GM13976 (cell line): Measurements from ENCODE around the gene ZNF836.
"Not testable (repeated sequence)": the region's sequence is repeated elsewhere in the genome, so short reads cannot be mapped to it uniquely, and the experiment has no call there.

Source experiments
- DNase-seq: peaks from one replicate; pipeline ENCODE4 v3.0.0; 2012; ENCODE audit warnings: low spot score
- in situ Hi-C: fragments of 300-500 bp; cut with MboI; formaldehyde crosslinking; loops from one replicate; pipeline ENCODE4 v1.12.0; 2022; ENCODE audit warnings: low sequenced_read_pairs, mixed read lengths, inconsistent platforms; ENCODE audit not compliant: unreplicated experiment
- TF ChIP-seq, protein P1 (sequence below): IDR thresholded peaks from 2 replicates; pipeline ENCODE4 v1.5.1; 2012; ENCODE audit warnings: borderline replicate concordance, mild to moderate bottlenecking; ENCODE audit not compliant: insufficient read depth; ENCODE audit errors: extremely low read depth, missing control alignments, control extremely low read depth

Gene ZNF836

DNA sequence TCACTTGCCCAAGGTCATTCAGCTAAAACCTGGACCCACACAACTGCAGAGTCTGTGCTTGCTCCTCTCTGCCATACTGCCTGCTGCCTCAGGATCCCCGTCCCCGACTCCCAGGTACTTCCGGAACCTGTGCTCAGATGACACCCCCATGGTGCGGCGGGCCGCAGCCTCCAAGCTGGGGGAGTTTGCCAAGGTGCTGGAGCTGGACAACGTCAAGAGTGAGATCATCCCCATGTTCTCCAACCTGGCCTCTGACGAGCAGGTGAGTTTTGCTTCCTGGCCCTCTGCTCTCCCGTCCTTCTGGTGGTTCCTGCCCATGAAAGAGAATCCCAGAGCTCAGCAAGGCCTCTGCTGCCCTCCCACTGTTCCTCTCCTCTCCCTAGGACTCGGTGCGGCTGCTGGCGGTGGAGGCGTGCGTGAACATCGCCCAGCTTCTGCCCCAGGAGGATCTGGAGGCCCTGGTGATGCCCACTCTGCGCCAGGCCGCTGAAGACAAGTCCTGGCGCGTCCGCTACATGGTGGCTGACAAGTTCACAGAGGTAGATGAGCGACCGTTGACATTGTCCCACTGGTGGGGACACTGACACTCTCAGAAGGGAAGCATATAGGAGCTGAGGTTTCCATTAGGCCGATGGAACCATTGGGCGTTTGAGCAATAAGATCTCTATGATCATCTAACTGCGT is 41.3 kb upstream of the ZNF836 start:
- TF ChIP-seq, protein P1, sequence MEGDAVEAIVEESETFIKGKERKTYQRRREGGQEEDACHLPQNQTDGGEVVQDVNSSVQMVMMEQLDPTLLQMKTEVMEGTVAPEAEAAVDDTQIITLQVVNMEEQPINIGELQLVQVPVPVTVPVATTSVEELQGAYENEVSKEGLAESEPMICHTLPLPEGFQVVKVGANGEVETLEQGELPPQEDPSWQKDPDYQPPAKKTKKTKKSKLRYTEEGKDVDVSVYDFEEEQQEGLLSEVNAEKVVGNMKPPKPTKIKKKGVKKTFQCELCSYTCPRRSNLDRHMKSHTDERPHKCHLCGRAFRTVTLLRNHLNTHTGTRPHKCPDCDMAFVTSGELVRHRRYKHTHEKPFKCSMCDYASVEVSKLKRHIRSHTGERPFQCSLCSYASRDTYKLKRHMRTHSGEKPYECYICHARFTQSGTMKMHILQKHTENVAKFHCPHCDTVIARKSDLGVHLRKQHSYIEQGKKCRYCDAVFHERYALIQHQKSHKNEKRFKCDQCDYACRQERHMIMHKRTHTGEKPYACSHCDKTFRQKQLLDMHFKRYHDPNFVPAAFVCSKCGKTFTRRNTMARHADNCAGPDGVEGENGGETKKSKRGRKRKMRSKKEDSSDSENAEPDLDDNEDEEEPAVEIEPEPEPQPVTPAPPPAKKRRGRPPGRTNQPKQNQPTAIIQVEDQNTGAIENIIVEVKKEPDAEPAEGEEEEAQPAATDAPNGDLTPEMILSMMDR: no peak
- no peak for DNase-seq
- in situ Hi-C loops: no loop called here

DNA sequence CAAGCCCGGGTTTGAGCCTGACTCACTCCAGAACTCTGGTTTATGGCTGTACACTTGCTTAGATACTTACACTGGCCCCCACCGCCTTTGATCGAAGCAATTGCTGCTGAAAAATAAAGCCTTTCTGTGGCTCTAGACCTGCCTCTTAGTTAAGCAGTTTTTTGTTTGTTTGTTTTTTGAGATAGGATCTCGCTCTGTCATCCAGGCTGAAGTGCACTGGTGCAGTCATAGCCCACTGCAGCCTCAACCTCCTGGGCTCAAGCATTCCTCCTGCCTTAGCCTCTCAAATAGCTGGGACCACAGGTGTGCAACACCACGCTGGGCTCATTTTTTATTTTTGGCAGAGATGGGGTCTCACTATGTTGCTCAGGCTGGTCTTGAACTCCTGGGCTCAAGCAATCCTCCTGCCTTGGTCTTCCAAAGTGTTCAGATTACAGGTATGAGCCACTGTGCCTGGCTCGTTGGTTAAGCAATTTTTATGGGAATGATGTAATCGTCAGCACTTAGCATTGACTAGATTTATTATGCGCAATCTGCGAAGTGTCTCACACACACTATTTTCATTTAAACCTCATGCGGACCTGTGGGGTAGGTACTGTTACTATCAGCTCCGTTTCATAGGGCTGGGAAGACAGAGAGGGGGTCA is 40.6 kb upstream of the ZNF836 start:
- in situ Hi-C loops: no loop called here
- TF ChIP-seq, protein P1: no peak
- no peak for DNase-seq

DNA sequence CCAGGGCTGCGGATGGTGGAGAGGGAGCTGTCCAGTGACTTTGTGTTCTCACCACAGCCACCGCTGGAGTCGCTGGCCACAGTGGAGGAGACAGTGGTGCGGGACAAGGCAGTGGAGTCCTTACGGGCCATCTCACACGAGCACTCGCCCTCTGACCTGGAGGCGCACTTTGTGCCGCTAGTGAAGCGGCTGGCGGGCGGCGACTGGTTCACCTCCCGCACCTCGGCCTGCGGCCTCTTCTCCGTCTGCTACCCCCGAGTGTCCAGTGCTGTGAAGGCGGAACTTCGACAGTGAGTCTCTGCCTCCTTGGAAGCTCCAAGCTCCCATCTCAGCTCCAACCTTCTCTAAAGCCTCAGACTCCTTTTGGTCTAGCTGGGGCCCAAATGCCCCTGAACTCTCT is 39.8 kb upstream of the ZNF836 start:
- TF ChIP-seq, protein P1: no peak
- no peak for DNase-seq
- in situ Hi-C loops: no loop called here

DNA sequence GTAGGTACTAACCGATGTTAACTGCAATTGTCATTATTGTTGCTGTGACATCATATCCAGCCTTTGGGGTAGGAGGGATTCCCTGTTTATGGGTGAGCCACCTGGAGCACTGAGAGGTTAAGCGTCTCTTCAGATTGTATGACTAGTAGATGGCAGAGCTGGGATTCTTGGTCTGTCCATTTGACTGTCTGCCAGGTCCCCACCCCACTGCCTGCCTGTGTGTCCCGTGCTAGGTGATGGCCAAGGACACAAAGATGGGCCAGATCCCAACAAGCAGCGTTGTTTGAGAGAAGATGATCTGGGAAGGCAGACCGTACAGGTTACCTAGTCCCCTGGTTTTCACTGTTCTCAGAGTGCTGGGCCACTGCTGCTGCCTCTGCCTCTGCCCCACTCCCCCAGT is 35.1 kb upstream of the ZNF836 start:
- in situ Hi-C loops: no loop called here
- DNase-seq: no peak
- TF ChIP-seq, protein P1: no peak

DNA sequence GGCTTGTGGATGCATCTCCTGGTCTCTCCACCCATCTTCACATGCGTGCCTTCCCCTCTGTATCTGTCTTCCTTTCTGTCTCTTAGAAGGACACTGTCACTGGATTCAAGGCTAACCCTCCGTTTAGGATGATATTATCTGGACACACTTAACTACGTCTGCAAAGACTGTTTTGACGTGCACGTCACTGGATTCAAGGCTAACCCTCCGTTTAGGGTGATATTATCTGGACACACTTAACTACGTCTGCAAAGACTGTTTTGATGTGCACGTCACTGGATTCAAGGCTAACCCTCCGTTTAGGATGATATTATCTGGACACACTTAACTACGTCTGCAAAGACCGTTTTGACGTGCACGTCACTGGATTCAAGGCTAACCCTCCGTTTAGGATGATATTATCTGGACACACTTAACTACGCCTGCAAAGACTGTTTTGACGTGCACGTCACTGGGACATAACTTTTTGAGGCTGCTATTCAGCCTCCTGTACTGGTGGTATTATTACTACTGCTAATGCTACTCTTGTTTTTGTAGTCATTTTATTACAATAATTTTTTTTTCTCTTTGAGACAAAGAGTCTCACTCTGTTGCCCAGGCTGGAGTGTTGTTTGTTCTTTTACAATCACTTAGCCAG is 29.5 kb upstream of the ZNF836 start:
- in situ Hi-C loops, DNase-seq: not testable (repeated sequence)

DNA sequence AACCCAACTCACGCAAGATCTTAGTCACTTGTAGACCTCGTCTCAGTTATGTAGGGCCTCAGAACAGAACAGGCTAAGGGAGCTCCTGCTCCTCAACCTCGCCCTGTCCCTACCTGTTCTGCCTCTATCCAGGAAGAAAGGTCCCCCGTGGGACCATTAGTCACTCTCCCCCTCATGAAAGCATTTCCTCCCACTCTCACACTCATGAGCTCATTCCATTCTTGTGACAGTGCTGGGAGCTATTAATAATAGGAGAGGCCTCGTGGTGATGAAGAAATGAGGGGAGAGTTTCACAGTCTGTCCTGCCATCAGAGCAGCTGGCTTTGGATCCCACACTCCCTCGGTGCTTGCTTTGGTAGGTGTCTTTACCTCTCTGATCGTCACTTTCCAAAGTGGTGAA is 28.6 kb upstream of the ZNF836 start:
- TF ChIP-seq, protein P1: no peak
- in situ Hi-C loops: no loop called here
- no peak for DNase-seq

DNA sequence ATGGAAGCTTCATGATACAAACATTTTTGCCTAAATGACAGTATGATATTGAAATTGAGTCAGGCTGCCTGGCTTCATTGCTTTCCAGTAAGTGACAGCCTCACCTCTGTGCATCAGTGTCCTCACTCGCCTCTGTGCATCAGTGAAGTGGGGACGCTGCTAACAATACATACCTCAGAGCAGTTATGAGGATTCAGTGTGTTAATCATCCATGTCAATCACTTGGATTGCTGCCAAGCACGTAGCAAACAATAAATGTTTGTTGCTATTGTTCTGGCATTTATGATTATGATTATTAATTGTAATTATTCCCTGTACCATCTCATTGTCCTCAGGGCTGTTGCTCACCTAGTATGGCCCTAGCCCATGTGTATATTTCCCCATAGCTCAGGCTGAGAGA is 27.3 kb upstream of the ZNF836 start:
- in situ Hi-C loops: no loop called here
- no peak for DNase-seq
- TF ChIP-seq, protein P1: no peak
